Measurements from ENCODE around the gene SLC16A14. TPM values are rescaled to one million over a fixed set of nuclear protein-coding genes. Genes with fewer than 3 reads are reported as not detected.

SLC16A14 gene
- total and polyA plus RNA-seq, 2 of the 8 experiments (the other 6 are each of a cell fraction or from before 2014, with no cell fraction given) = 2.1 to 3.0 TPM

DNA sequence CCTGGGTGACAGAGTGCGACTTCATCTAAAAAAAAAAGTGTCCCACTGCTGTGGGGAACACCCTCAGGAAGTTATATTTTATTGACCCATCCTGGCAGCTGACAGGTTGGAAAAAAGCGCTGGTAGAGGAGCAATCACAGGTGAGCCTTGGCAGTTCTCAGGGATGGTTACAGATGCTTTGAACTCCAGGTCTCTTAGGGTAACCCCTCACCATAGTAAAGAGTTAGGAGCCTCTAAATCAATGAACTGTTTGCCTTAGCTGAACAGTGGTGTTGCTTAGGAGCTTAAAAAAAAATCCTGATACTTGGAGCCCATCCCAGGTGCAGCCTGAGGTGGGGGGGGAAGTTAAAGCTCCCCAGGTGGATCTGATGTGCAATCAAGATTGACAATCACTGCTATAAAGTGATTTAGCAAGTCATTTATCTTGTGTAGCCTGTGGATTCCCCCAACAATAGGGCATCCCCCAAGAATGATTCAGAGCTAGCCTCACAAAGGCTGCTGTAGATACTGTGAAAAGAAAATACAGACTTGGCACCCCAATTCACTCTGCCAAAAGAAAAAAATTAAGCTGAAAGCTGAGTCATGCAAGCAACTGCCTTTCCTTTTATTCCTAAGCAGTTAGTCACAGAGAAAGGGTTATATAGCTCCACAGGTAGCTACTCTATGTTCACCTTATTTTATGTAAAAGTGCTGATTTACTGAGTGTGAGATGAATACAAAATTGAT lies 14.8 kb downstream of the SLC16A14 start:
- Histone ChIP-seq H3K56ac (replicated peaks; ENCODE audit: insufficient read length, low read depth, low read length) (no peak overlapping the region), H3K27ac (ENCODE audit: low read depth, low read length) (no peak overlapping the region), H2BK5ac (ENCODE audit: low read depth, low read length) (no peak overlapping the region), H2BK20ac (ENCODE audit: low read length) (no peak overlapping the region), H3K9me3 (ENCODE audit: insufficient read depth in 2 of 2, low read depth in 1 of 2, low read length in 1 of 2) (no peaks in the 10 kb centered on the region), H4K5ac (ENCODE audit: insufficient read length, low read depth, low read length) (no peak overlapping the region), H2AK5ac (ENCODE audit: low read depth, low read length) (no peak overlapping the region), H3K4ac (replicated peaks; ENCODE audit: insufficient read length, low read depth, low read length) (no peak overlapping the region), H3K9ac (replicated peaks in 1 of 4; ENCODE audit: extremely low read depth in 1 of 4, low read depth in 3 of 4, low read length in 3 of 4) (no peak overlapping the region), H3K27me3 (replicated peaks in 1 of 4; ENCODE audit: control insufficient read depth in 3 of 4, extremely low read depth in 1 of 4, insufficient read depth in 3 of 4, low read length in 3 of 4) (no peaks in the 10 kb centered on the region), H4K91ac (replicated peaks; ENCODE audit: insufficient read length, low read length) (no peak overlapping the region), H3K23ac (ENCODE audit: insufficient read length) (no peak overlapping the region), H4K20me1 (replicated peaks in 1 of 2; ENCODE audit: control insufficient read depth in 1 of 2, insufficient read depth in 2 of 2, low read length in 2 of 2) (no peaks in the 10 kb centered on the region), H2BK120ac (replicated peaks; ENCODE audit: low read depth, low read length) (no peak overlapping the region), H3K4me3 (ENCODE audit: extremely low read depth in 1 of 4, insufficient read depth in 2 of 4, low read depth in 3 of 4, low read length in 4 of 4) (no peak overlapping the region), H3K14ac (ENCODE audit: insufficient read length) (no peak overlapping the region), H2BK15ac (ENCODE audit: low read length) (no peak overlapping the region), H2AFZ (ENCODE audit: low read length) (no peak overlapping the region), H3K79me2 (ENCODE audit: control insufficient read depth in 1 of 2, insufficient read depth in 2 of 2, low read length in 2 of 2) (no peaks in the 10 kb centered on the region), H3K79me1 (ENCODE audit: low read depth, low read length) (no peaks in the 10 kb centered on the region), H3K4me2 (ENCODE audit: insufficient read depth in 1 of 2, low read depth in 2 of 2, low read length in 2 of 2) (no peak overlapping the region), H3K36me3 (ENCODE audit: control insufficient read depth in 2 of 4, insufficient read depth in 4 of 4, low read length in 3 of 4) (no peaks in the 10 kb centered on the region), H3K18ac (ENCODE audit: extremely low read depth, low read length) (no peak overlapping the region), H4K8ac (ENCODE audit: extremely low read depth, insufficient read depth, low read length) (no peak overlapping the region), H3K4me1 (replicated peaks in 1 of 4; ENCODE audit: control insufficient read depth in 3 of 4, insufficient read depth in 4 of 4, low read length in 3 of 4) (no peaks in the 10 kb centered on the region), H3K23me2 (ENCODE audit: low read depth, low read length) (no peaks in the 10 kb centered on the region), H2BK12ac (ENCODE audit: low read depth, low read length) (no peak overlapping the region)
- DNase-seq (ENCODE audit: low read depth in 1 of 2, low spot score in 2 of 2) = peak in 1 of 2 experiments; percentile 14
- ChIA-PET CTCF (ENCODE audit: partially characterized antibody) (interaction anchor here (1.3 to 2.3 kb wide), 2 partner anchors 10 to 13 kb away, joined by 4 to 8 read pairs; no protein-coding TSS in a partner anchor), POLR2A (ENCODE audit: partially characterized antibody) (interaction anchor here (0.7 kb wide), 1 partner anchor 17 kb away, joined by 3 read pairs; no protein-coding TSS in a partner anchor)
- no peak for TF ChIP-seq TAF1 (IDR thresholded peaks at IDR 0.05; ENCODE audit: low read depth, low read length)
- TF ChIP-seq CBX5 (IDR thresholded peaks at IDR 0.05; ENCODE audit: low read depth, low read length) = no peak
- no peak for TF ChIP-seq SP4 (IDR thresholded peaks at IDR 0.05; ENCODE audit: low read length)
- TF ChIP-seq RBBP5 (IDR thresholded peaks at IDR 0.05; ENCODE audit: borderline replicate concordance, low read depth, low read length) = no peak
- FAIRE-seq = no peak
- 100% methylated on average over 2 of the region's 2 CpGs; no CpG with 5 or more reads in 1 of the 2 experiments for WGBS, 2 experiments (ENCODE audit: extremely low coverage in 1 of 2, insufficient coverage in 1 of 2, insufficient read length in 1 of 2, insufficient replicate concordance in 2 of 2, low coverage in 1 of 2, low lambda C conversion rate in 2 of 2, missing lambda C conversion rate in 1 of 2)
